Erythroblast (primary cell): ENCODE data around the gene NOVA2.

Source experiments
- GATA1 ChIP-seq: IDR thresholded peaks from 2 replicates; pipeline ENCODE4 v1.6.1; 2011; ENCODE audit warnings: low read depth, mild to moderate bottlenecking, control low read depth, low read length, moderate library complexity
- POLR2A ChIP-seq: IDR thresholded peaks from 2 replicates; pipeline ENCODE4 v1.6.1; 2011; ENCODE audit warnings: mild to moderate bottlenecking, low read length

- TF ChIP-seq POLR2A (no peak), GATA1 (no peak)
Measured at GRCh38 chr19:45887200-45887710, 86.4 kb downstream of the NOVA2 start.
